Adrenal gland (tissue), 12 donors: Measurements from ENCODE around the gene LMBRD2. TPM values are rescaled to one million over a fixed set of nuclear protein-coding genes. Genes with fewer than 3 reads are reported as not detected.

Source experiments
- DNase-seq, 7 donors: peaks; one replicate each; pipeline ENCODE4 v3.0.0-alpha.2; 2019 to 2020
- H3K27ac ChIP-seq, 5 donors: fragments of 200-600 bp; sonication (generic) in 4 of 5; 1 replicate in 3 of 5; 2 replicates in 2 of 5; pipeline versions ENCODE4 v1.5.1 to v1.8.0; 2016 to 2020; ENCODE audit warnings: mild to moderate bottlenecking in 1 of 5
- H3K27me3 ChIP-seq: fragments of 200-600 bp; 2 replicates; pipeline ENCODE4 v1.8.0; 2021
- H3K36me3 ChIP-seq, 2 donors: fragments of 200-600 bp; replicated peaks in 1 of 2; 1 replicate in 1 of 2; 2 replicates in 1 of 2; pipeline versions ENCODE4 v1.5.1 to v1.8.0; 2018 to 2022
- H3K4me1 ChIP-seq, 2 donors: fragments of 200-600 bp; replicated peaks in 1 of 2; 1 replicate in 1 of 2; 2 replicates in 1 of 2; pipeline versions ENCODE4 v1.5.1 to v1.8.0; 2018 to 2021
- H3K4me3 ChIP-seq, 4 donors: fragments of 200-600 bp; sonication (generic) in 3 of 4; one replicate each; pipeline ENCODE4 v1.5.1; 2016 to 2018
- H3K9me3 ChIP-seq, 3 donors: fragments of 200-600 bp; sonication (generic) in 1 of 3; replicated peaks in 1 of 3; 1 replicate in 2 of 3; 2 replicates in 1 of 3; pipeline versions ENCODE4 v1.5.1 to v1.8.0; 2016 to 2021
- POLR2A ChIP-seq, 2 donors: fragments of 450-650 bp; IDR thresholded peaks; one replicate each; pipeline ENCODE4 v1.6.1; 2017; ENCODE audit warnings: antibody characterized with exemption in 2 of 2, mild to moderate bottlenecking in 2 of 2, moderate library complexity in 1 of 2
- WGBS, 4 donors: extraction: QIAGEN DNeasy Blood & Tissue Kit in 2 of 4; methylation state at CpG; one replicate each; pipeline versions ENCODE4 v1.1.5 to v1.1.7; 2013 to 2017; 5-methylcytosine and 5-hydroxymethylcytosine counted together
- intact Hi-C, 2 donors: fragments of 100-400 bp; cut with DNase I; formaldehyde crosslinking; loops; one replicate each; pipeline versions ENCODE4 v1.14.1 to v1.15.0; 2022 to 2023
- polyA plus RNA-seq, 3 donors: library from polyadenylated mRNA; stranded (reverse); fragments of 200-250 nt in 2 of 3; fragments of 350-450 nt in 1 of 3; fragmentation: Illumina TruSeq in 1 of 3; extraction: RNeasy Lipid Tissue Mini Kit (QIAGEN cat#74804) in 1 of 3; gene quantifications; one replicate each; pipeline ENCODE4 v1.2.3, GENCODE V29; 2013 to 2014
- total RNA-seq, 9 donors: library from RNA; depleted of rRNA in 4 of 9; stranded (reverse); fragments of >200 nt in 4 of 9; fragments of 120-200 nt in 1 of 9; fragmentation: NEBNext Ultra II Directional in 1 of 9; extraction: Animal tissue kit (Norgen Biotek cat#: 25700) in 1 of 9; gene quantifications; one replicate each; pipeline versions ENCODE4 v1.1.0 to v1.2.4, GENCODE V29; 2013 to 2023
- TF ChIP-seq, protein P1 (sequence below), 6 experiments: fragments of 450-650 bp in 4 of 6; fragments of 200-600 bp in 2 of 6; sonication (generic) in 1 of 6; IDR thresholded peaks; 1 replicate in 5 of 6; 2 replicates in 1 of 6; pipeline versions ENCODE4 v1.5.1 to v1.8.0; 2016 to 2021; ENCODE audit warnings: antibody characterized with exemption in 6 of 6, mild to moderate bottlenecking in 2 of 6, moderate library complexity in 1 of 6
- donor health status: healthy with polysubstance abuse.
- donor health status: Bipolar disorder and iron deficiency.
- donor health status: DM: yes; HTN: yes; CAD: no.
- donor health status: DM: no; HTN: no; CAD: no.
- donor health status: DM: no; HTN: no; CAD: no.
- donor health status: DM: yes; HTN: yes; CAD: no.

The LMBRD2 gene
- total and polyA plus RNA-seq, 12 donors = 2.3 to 30.1 (median 15.1) TPM

DNA sequence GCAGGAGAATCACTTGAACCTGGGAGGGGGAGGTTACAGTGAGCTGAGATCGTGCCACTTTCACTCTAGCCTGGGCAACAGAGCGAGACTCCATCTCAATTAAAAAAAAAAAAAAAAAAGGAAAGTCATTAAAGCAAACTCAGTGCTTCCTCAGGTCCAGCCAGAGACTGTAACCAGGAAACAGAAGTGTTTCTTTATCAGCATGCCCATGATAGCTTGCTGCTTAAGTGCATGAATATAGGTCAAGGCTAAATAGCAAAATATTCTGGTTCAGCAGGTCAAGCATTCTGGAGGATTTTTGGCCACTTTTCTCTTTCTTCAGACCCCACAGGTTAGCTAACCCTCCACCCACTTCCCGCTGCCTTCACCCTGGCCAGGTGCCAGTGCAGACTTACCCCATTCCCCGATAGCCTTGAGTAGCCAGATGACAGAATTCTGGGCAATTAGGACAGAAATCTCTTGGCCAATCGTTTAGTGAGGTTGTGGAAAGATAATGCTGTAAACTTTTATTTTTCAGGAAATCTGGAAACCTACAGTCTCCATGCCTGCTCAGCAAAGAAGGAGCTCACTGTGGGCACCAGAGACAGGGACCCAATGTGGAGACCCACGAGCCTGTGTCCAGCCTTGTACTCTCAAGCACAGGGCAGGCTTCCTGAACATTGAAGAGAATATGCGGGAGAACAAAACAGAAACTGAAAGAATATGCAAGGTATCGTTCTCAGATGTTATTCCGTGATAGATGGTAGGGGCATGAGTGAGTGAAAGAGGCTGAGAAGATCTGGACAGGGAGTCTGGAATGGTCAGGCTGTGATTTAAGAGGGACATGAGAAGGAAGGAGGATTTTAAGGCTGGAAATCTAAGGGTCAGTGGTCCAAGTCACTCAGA is 80.8 kb downstream of the LMBRD2 start:
- Histone ChIP-seq H3K4me1 (no peaks in the 10 kb centered on the region), H3K27ac (no peak overlapping the region), H3K27me3 (peaks cover 9% of the 10 kb centered on the region), H3K36me3 (no peaks in the 10 kb centered on the region), H3K4me3 (peak overlapping the region in 2 of 4 donors; percentile 34 to 45), H3K9me3 (no peaks in the 10 kb centered on the region)
- DNase-seq = peak; percentile 8 to 60 (median 31)
- intact Hi-C loops = no loop called here
- WGBS, 4 donors = 24 to 32% (median 29%) methylated on average over 9 of the region's 9 CpGs
- TF ChIP-seq POLR2A (IDR thresholded peaks at IDR 0.05) = no peak
- TF ChIP-seq, protein P1, sequence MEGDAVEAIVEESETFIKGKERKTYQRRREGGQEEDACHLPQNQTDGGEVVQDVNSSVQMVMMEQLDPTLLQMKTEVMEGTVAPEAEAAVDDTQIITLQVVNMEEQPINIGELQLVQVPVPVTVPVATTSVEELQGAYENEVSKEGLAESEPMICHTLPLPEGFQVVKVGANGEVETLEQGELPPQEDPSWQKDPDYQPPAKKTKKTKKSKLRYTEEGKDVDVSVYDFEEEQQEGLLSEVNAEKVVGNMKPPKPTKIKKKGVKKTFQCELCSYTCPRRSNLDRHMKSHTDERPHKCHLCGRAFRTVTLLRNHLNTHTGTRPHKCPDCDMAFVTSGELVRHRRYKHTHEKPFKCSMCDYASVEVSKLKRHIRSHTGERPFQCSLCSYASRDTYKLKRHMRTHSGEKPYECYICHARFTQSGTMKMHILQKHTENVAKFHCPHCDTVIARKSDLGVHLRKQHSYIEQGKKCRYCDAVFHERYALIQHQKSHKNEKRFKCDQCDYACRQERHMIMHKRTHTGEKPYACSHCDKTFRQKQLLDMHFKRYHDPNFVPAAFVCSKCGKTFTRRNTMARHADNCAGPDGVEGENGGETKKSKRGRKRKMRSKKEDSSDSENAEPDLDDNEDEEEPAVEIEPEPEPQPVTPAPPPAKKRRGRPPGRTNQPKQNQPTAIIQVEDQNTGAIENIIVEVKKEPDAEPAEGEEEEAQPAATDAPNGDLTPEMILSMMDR (IDR thresholded peaks at IDR 0.05) = no peak

DNA sequence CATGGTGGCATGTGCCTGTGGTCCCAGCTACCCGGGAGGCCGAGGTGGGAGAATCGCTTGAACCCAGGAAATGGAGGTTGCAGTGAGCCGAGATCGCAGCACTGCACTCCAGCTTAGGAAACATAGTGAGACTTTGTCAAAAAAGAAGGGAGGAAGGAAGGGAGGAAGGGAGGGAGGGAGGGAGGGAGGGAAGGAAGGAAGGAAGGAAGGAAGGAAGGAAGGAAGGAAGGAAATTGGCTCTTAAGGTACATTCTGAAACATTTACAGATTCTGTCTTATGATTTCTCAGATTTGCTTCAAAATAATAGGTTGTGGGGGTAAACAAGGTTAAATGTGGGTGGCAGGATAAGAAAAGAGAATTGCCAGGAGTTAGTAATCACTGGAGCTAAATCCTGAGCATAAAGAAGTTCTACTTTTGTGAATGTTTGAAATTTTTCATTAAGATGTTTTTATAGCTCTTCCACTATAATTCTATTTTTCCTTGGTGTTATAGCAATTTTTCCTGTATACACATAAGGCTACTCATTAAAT is 82.9 kb downstream of the LMBRD2 start:
- Histone ChIP-seq H3K27me3 (peaks cover 9% of the 10 kb centered on the region), H3K4me3 (no peak overlapping the region), H3K36me3 (no peaks in the 10 kb centered on the region), H3K27ac (no peak overlapping the region), H3K9me3 (no peaks in the 10 kb centered on the region), H3K4me1 (no peaks in the 10 kb centered on the region)
- intact Hi-C loops = no loop called here
- DNase-seq = no peak
- 93 to 98% (median 95%) methylated on average over 5 of the region's 5 CpGs for WGBS, 4 donors
- TF ChIP-seq, protein P1 (IDR thresholded peaks at IDR 0.05) = no peak
- no peak for TF ChIP-seq POLR2A (IDR thresholded peaks at IDR 0.05)

DNA sequence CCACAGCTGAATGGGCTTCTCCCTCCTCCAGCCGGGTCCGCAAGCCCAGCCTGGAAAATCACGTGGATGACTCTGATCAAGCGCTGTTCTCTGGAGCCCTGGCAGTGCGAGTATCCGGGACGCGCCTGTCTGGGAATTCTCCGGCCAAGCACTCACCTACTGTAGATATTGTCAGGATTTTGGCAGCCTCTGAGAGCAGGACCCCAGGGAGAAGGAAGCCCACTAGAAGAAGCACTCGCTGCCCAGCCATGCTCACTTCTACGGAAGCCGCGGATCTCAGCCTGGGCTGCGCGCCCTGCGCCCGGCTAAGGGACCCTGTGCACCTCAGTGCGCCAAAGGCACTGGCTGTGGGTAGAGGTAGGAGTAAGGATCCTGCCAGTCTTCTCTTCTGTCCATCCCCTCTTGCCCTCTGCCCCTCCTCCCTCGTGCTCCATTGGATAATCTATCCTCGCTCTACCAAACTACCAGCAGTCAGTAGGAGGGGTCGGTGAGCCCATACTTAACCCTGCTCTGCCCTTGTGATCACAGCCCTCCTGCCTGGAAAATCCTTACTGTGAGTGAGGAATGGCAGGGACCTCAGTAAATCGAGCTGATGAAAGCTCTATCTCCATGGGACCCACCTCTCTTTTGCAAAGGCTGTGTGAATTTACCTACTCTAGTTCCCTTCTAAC is 85.0 kb downstream of the LMBRD2 start, which contains the start of gene UGT3A2:
UGT3A2 (minus strand) TSS at position 343 of the 671 bp plus-strand sequence; CDS start at position 250, 93 bp downstream.
- no peak for DNase-seq
- intact Hi-C loops = no loop called here
- Histone ChIP-seq H3K4me3 (no peak within 1 kb of the TSS), H3K27me3 (peaks cover 9% of the 10 kb centered on the region), H3K4me1 (no peaks in the 10 kb centered on the region), H3K27ac (no peak within 1 kb of the TSS), H3K9me3 (no peaks in the 10 kb centered on the region), H3K36me3 (no peaks in the 10 kb centered on the region)
- 0 to 4% (median 2%) methylated on average over 10 to 22 of the region's 22 CpGs for WGBS, 4 donors
- no peak for TF ChIP-seq POLR2A (IDR thresholded peaks at IDR 0.05)
- TF ChIP-seq, protein P1 (IDR thresholded peaks at IDR 0.05) = no peak

DNA sequence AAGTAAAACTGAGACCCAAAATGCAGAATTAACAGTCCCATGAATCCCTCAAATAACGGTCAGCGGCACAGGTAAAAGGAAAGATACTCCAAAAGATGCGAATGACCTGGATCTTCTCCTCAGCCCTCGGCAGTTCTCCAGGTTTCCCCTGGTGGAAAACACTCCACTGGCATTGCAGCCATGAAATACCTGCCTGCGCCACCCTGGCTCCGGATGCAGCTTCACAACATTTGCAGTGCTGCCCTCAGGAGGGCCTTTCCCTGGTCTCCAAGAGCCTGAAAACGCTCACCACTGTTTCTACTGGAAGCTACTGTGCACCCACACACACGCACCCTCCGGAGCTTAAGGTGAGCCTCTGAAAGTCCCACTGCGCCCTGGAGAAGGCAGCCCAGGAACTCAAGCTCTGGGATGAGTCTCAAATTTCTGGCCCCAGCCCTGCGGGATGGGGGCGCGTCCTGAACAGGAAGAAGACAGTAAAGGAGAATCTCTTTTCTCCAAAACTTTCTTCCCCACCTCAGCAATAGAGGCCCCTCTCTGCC is 85.6 kb downstream of the LMBRD2 start:
- H3K4me1 ChIP-seq = no peaks in the 10 kb centered on the region
- H3K9me3 ChIP-seq = no peaks in the 10 kb centered on the region
- H3K27ac ChIP-seq = no peak overlapping the region
- TF ChIP-seq, protein P1 (IDR thresholded peaks at IDR 0.05) = no peak
- no peak for TF ChIP-seq POLR2A (IDR thresholded peaks at IDR 0.05)
- DNase-seq = no peak
- no peaks in the 10 kb centered on the region for H3K36me3 ChIP-seq
- 24 to 61% (median 32%) methylated on average over 4 to 13 of the region's 13 CpGs for WGBS, 4 donors
- H3K27me3 ChIP-seq = peaks cover 9% of the 10 kb centered on the region
- no peak overlapping the region for H3K4me3 ChIP-seq
- intact Hi-C loops = no loop called here
